ENCODE results near the gene EVI5.

DNA sequence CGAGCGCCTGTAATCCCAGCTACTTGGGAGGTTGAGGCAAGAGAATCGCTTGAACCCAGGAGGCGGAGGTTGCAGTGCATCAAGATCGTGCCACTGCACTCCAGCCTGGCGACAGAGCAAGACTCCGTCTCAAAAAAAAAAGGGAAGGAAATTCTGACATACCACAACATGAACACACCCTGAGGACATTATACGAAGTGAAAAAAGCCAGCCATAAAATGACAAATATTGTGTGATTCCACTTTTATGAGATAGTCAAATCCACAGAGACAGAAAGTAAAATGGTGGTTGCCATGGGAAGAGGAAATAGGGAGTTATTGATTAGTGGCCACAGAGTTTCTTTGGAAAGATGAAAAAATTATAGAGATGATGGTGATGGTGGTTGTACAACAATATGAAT lies 41.7 kb downstream of the EVI5 start:
- TF ChIP-seq, protein P1, sequence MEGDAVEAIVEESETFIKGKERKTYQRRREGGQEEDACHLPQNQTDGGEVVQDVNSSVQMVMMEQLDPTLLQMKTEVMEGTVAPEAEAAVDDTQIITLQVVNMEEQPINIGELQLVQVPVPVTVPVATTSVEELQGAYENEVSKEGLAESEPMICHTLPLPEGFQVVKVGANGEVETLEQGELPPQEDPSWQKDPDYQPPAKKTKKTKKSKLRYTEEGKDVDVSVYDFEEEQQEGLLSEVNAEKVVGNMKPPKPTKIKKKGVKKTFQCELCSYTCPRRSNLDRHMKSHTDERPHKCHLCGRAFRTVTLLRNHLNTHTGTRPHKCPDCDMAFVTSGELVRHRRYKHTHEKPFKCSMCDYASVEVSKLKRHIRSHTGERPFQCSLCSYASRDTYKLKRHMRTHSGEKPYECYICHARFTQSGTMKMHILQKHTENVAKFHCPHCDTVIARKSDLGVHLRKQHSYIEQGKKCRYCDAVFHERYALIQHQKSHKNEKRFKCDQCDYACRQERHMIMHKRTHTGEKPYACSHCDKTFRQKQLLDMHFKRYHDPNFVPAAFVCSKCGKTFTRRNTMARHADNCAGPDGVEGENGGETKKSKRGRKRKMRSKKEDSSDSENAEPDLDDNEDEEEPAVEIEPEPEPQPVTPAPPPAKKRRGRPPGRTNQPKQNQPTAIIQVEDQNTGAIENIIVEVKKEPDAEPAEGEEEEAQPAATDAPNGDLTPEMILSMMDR (IDR thresholded peaks at IDR 0.05) = no peak
- no peak for TF ChIP-seq POLR2A (IDR thresholded peaks at IDR 0.05)

All from adrenal gland (tissue), 5 donors.